Testis (tissue), 3 donors: ENCODE data around the gene NUP62. TPM values are rescaled to one million over a fixed set of nuclear protein-coding genes. Genes with fewer than 3 reads are reported as not detected.
"Not testable (repeated sequence)": the region's sequence is repeated elsewhere in the genome, so short reads cannot be mapped to it uniquely, and the experiment has no call there.

Experiments used
- DNase-seq: peaks from one replicate; pipeline ENCODE4 v3.0.0-alpha.2; 2019
- H3K27ac ChIP-seq, 2 donors: fragments of 200-600 bp; sonication (generic); one replicate each; pipeline ENCODE4 v1.5.1; 2019
- H3K27me3 ChIP-seq: fragments of 200-600 bp; sonication (generic); one replicate; pipeline ENCODE4 v1.5.1; 2019
- H3K36me3 ChIP-seq: fragments of 200-600 bp; sonication (generic); one replicate; pipeline ENCODE4 v1.5.1; 2017; ENCODE audit warnings: low read depth; ENCODE audit errors: missing control alignments
- H3K4me1 ChIP-seq: fragments of 200-600 bp; sonication (generic); one replicate; pipeline ENCODE4 v1.5.1; 2019
- H3K4me3 ChIP-seq, 2 donors: fragments of 200-600 bp; sonication (generic); one replicate each; pipeline ENCODE4 v1.5.1; 2017 to 2019
- H3K9me3 ChIP-seq: fragments of 200-600 bp; sonication (generic); one replicate; pipeline ENCODE4 v1.5.1; 2017
- CTCF ChIP-seq, 3 experiments: fragments of 450-650 bp in 2 of 3; fragments of 200-600 bp in 1 of 3; sonication (generic) in 1 of 3; IDR thresholded peaks; one replicate each; pipeline ENCODE4 v1.5.1; 2016 to 2019; ENCODE audit warnings: antibody characterized with exemption in 3 of 3, mild to moderate bottlenecking in 2 of 3, moderate library complexity in 1 of 3
- POLR2A ChIP-seq: fragments of 450-650 bp; IDR thresholded peaks from one replicate; pipeline ENCODE4 v1.6.1; 2017; ENCODE audit warnings: antibody characterized with exemption, mild to moderate bottlenecking, moderate library complexity
- WGBS, 2 donors: methylation state at CpG; one replicate each; pipeline ENCODE4 v1.1.5; 2018; 5-methylcytosine and 5-hydroxymethylcytosine counted together
- intact Hi-C: fragments of 100-400 bp; cut with DNase I; formaldehyde crosslinking; loops from one replicate; pipeline ENCODE4 v1.15.1; 2023; ENCODE audit warnings: low total_unique reads
- polyA plus RNA-seq: library from polyadenylated mRNA; stranded (reverse); fragments of 350-450 nt; fragmentation: Illumina TruSeq; extraction: RNeasy Lipid Tissue Mini Kit (QIAGEN cat#74804); gene quantifications from one replicate; pipeline ENCODE4 v1.2.3, GENCODE V29; 2014; ENCODE audit warnings: low read depth, low replicate concordance; ENCODE audit not compliant: insufficient read depth
- total RNA-seq, 2 donors: library from RNA; depleted of rRNA; stranded (reverse); fragments of >200 nt; gene quantifications; one replicate each; pipeline ENCODE4 v1.2.3, GENCODE V29; 2016

NUP62 gene
- total and polyA plus RNA-seq, 3 donors from 2014 or later = 78.4 to 135 (median 112) TPM

DNA sequence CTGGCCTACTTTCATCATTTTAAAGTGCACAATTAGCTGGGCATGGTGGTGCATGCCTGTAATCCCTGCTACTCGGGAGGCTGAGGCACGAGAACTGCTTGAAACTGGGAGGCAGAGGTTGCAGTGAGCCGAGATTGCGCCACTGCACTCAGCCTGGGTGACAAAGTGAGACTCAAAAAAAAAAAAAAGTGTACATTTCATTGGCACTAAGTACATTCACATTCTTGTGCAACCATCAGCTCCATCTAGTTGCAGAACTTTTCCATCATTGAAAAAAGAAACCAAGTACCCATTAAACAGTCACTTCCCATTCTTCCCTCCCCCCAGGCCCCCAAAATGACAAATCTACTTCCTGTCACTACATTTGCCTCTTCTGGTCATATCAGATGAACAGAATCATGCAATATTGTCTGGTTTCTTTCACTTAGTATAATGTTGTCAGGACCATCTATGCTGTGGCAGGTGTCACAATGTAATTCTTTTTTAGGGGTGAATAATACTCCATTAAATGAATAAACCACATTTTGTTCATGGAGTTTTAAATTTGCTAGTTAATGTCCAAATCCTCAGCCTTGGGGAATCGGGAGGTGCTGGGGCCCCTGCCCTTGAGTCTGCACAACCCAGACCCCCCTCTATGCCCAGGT, 39.1 kb upstream of the NUP62 start:
- no peaks in the 10 kb centered on the region for H3K27me3 ChIP-seq
- no peak overlapping the region for H3K27ac ChIP-seq
- DNase-seq = no peak
- H3K4me1 ChIP-seq = peaks cover 9% of the 10 kb centered on the region
- TF ChIP-seq POLR2A (no peak), CTCF (IDR thresholded peaks at IDR 0.05) (no peak)
- H3K36me3 ChIP-seq = no peaks in the 10 kb centered on the region
- 72 to 81% methylated on average over 5 of the region's 5 CpGs for WGBS, 2 donors
- no peaks in the 10 kb centered on the region for H3K9me3 ChIP-seq
- no peak overlapping the region for H3K4me3 ChIP-seq
- intact Hi-C loops = no loop called here

GRCh38 chr19:49960980-49961379, 31.7 kb upstream of the NUP62 start, which contains the start of gene SIGLEC11:
Gene SIGLEC11, minus strand, starts transcription at chr19:49961172. Its CDS starts 91 bp downstream, at chr19:49961081.
- DNase-seq, H3K36me3 ChIP-seq, H3K4me3 ChIP-seq, H3K27ac ChIP-seq, H3K27me3 ChIP-seq, intact Hi-C loops, H3K9me3 ChIP-seq, H3K4me1 ChIP-seq: not testable (repeated sequence)
- WGBS, 2 donors = 51 to 100% methylated on average over 2 of the region's 10 CpGs

- H3K27me3 ChIP-seq, H3K4me1 ChIP-seq, H3K4me3 ChIP-seq, H3K27ac ChIP-seq, H3K9me3 ChIP-seq, DNase-seq, H3K36me3 ChIP-seq, intact Hi-C loops: not testable (repeated sequence)
- whole genome bisulfite sequencing, 2 donors = no CpG with 5 or more reads among the region's 12 CpGs
These were observed 30.6 kb upstream of the NUP62 start for GRCh38 chr19:49959892-49960291.

DNA sequence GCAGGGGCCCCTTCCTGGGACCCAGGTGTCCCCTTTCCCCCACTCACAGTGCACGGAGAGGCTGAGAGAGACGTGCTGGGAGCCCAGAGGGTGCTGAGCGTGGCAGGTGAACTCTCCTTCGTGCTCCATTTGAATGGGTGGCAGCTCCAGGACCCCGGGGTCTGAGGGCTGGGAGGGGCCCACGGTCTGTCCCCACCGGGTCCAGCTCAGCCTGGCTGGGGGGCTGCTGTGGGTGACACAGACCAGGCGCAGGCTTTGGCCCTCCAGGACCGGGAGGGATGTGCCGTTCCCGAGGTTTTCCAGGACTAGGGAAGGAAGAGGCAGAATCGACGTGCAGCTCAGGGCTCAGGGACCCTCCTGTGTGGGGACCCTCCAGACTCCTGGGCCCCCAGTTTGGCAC, 29.3 kb upstream of the NUP62 start:
- peaks cover 21% of the 10 kb centered on the region for H3K4me1 ChIP-seq
- H3K9me3 ChIP-seq, DNase-seq, intact Hi-C loops, H3K4me3 ChIP-seq, H3K27ac ChIP-seq, H3K27me3 ChIP-seq, H3K36me3 ChIP-seq: not testable (repeated sequence)
- WGBS, 2 donors = 47 to 88% methylated on average over 4 to 13 of the region's 13 CpGs

DNA sequence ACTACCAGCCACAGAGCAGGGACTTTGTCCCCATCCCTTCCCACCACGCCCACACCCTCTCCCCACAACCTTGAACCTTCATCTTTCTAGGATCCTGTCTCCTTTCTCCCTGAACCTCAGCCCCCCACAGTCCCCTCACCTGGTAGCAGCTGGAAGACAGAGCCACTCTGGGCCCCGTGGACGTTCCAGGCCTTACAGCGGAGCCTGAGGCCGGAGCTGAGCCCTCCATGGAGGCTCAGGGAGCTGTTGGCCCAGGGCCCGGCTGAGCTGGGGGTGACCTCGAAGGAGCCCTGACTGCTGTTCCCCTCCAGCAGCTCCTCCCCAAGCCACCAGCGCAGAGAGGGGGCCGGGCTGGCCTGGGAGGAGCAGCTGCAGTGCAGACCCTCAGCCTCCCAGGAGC, 28.8 kb upstream of the NUP62 start:
- peaks cover 25% of the 10 kb centered on the region for H3K4me1 ChIP-seq
- H3K27ac ChIP-seq, H3K27me3 ChIP-seq, H3K4me3 ChIP-seq, DNase-seq, intact Hi-C loops, H3K9me3 ChIP-seq, H3K36me3 ChIP-seq: not testable (repeated sequence)
- WGBS, 2 donors = 29 to 48% methylated on average over 5 to 8 of the region's 9 CpGs

GRCh38 chr19:49957262-49957915, 28.1 kb upstream of the NUP62 start:
- Histone ChIP-seq H3K4me3 (no peak overlapping the region), H3K9me3 (no peaks in the 10 kb centered on the region), H3K36me3 (no peaks in the 10 kb centered on the region), H3K4me1 (peaks cover 30% of the 10 kb centered on the region), H3K27me3 (no peaks in the 10 kb centered on the region), H3K27ac (no peak overlapping the region)
- intact Hi-C loops = no loop called here
- 53 to 57% methylated on average over 10 of the region's 10 CpGs for WGBS, 2 donors
- DNase-seq = no peak
- TF ChIP-seq CTCF (IDR thresholded peaks at IDR 0.05) (no peak), POLR2A (no peak)

- Histone ChIP-seq H3K27me3 (no peaks in the 10 kb centered on the region), H3K27ac (peak overlapping the region in 1 of 2 donors; percentile 65), H3K36me3 (no peaks in the 10 kb centered on the region), H3K9me3 (no peaks in the 10 kb centered on the region), H3K4me1 (peaks cover 35% of the 10 kb centered on the region), H3K4me3 (no peak overlapping the region)
- no peak for DNase-seq
- WGBS, 2 donors = 27 to 44% methylated on average over 9 of the region's 9 CpGs
- no peak for TF ChIP-seq CTCF (IDR thresholded peaks at IDR 0.05)
- no peak for TF ChIP-seq POLR2A
- intact Hi-C loops = no loop called here
These were observed 26.8 kb upstream of the NUP62 start for GRCh38 chr19:49956115-49956495.
